H4 (cell line): Measurements from ENCODE around the gene ZBTB43. TPM values are rescaled to one million over a fixed set of nuclear protein-coding genes. Genes with fewer than 3 reads are reported as not detected.

Experiments
- DNase-seq: peaks from one replicate; pipeline ENCODE4 v3.0.0-alpha.2; 2015; ENCODE audit warnings: low spot score
- total RNA-seq: library from RNA; depleted of rRNA; stranded (reverse); fragments of >200 nt; shearing (Covaris generic); gene quantifications from 2 replicates; pipeline ENCODE4 v1.2.3, GENCODE V29; 2014

Gene ZBTB43
- total RNA-seq, 1 experiment from 2014 or later, result 4.7 TPM

DNA sequence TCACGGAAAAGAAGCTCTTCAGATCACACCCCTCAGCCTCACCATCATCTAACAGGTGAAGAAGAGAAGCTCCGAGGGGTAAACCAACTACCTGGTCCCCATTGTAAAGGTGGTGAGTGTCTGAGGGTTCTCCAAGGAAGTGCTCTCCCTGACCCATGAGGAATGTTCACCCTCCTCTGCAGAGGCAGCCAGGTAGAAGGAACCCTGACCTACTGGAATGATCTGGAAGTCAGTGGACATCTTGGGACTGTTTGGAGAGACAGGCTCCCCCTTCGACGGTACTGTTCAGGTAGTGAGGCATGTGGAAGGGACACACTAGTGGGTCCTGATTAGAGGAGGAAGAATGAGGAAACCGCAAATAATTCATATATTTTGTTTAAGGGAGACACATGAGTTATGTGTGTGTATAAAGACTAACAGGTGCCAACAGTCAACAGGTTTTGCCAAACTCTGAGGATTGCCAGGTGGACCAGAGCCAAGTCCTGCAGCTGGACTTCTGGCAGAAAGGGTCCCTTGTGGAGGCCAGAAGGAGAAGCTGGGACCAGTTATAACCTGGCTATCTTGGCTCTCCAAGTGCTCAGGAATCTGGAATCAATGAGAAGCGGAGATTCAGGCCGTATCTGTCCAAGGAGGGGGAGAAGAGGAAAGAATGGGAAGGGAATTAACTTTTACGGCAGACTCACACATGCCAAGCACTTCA lies 52.6 kb downstream of the ZBTB43 start:
- DNase-seq, result no peak

DNA sequence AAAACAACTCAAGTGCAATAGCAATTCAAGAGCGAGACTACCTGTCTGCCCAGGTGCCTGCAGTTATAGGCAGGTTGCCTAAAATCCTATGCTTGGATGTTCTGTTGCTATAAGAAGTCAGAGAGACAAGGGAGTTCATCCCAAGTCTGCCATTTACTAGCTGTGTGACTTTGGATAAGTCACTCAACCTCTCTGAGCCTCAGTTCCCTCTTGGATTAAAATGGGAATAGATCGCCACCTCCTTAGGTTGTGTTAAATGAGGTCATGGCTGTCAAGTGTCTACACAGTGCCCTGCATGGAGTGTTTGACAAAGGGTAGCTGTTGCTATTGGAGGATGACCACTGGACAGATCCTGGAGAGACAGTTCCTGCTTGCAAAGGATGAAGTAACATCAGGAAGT lies 54.3 kb downstream of the ZBTB43 start:
- no peak for DNase-seq

GRCh38 chr9:126860077-126860756 lies 55.4 kb downstream of the ZBTB43 start, which contains the start of gene ZBTB34:
Gene ZBTB34, plus strand, starts transcription at chr9:126860639. Its CDS starts 18,761 bp downstream, at chr9:126879400.
- DNase-seq, result peak; percentile 30

GRCh38 chr9:126860757-126861466 lies 56.1 kb downstream of the ZBTB43 start:
- no peak for DNase-seq

GRCh38 chr9:126861707-126862103 lies 56.9 kb downstream of the ZBTB43 start:
- DNase-seq, result no peak

DNA sequence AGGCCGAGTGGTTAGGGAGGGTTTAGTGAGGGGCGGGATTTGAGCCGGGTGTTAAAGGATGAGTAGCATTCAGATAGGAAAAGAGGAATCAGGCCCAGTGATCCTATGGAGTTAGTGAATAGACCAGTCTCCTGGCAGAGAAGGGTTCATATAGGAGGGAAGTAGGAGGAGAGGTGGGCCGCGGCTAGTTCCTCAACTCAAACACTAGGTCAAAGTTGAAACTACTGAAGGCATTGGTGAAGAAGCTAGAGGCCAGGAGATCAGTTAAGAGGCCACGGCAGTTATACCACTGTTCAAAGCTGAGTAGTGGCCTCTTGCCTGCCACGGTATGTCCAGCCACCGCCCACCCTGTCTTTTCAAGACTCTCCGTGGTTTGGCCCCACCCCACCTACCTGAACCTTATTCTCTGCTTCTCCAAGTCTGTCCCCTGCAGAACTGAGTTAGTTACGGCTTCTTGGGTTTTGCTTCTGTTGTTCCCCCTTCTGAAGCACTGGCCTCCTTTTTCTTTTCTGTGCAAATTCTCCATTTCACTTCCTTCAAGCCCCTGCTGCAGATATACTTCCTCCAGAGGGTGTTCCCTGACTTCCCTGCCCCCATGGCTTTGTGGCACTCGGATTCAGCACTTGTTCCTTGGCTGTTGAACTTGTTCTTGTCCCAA lies 57.4 kb downstream of the ZBTB43 start:
- no peak for DNase-seq

DNA sequence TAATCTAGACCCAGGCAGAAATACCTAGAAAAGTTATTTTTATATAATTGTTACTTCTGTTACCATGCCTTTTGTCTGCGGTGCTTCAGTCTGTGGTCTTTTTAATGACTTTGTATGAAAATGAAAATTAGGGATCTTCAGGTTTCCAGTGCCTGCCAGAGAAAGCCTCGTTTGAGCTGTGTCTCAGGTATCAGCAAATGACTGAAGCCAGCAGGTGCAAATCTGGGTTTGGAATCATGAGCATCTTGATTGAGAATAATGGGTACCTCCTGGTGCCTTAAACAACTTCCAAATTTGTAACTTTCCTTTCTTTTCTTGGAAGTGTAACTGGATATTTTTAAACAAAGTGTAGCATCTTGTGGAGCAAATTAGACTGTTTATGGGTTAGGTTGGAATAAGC lies 59.9 kb downstream of the ZBTB43 start:
- no peak for DNase-seq

DNA sequence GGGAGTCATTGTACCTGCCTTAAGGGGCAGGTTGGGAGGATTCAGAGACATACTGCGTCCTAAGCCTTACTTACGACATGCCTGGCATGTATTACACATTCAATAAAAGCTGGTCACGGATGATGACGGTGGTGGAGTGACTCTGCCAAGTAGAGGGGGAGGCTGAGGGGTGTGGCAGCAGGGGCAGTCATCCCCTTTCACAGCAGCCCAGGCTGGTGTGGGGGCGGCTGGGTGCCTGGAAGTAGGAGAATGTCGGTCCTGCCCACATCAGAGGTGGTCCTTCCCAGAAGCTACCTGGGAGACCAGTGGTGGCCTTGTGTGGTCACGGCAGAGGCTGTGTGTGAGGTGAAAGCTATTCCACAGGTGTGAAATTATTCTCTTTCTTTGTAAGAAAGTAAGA lies 64.5 kb downstream of the ZBTB43 start:
- no peak for DNase-seq

- DNase-seq, result no peak
These were observed 67.7 kb downstream of the ZBTB43 start for GRCh38 chr9:126872516-126872915.

- DNase-seq, result no peak
These were observed 69.9 kb downstream of the ZBTB43 start for GRCh38 chr9:126874546-126875314.

DNA sequence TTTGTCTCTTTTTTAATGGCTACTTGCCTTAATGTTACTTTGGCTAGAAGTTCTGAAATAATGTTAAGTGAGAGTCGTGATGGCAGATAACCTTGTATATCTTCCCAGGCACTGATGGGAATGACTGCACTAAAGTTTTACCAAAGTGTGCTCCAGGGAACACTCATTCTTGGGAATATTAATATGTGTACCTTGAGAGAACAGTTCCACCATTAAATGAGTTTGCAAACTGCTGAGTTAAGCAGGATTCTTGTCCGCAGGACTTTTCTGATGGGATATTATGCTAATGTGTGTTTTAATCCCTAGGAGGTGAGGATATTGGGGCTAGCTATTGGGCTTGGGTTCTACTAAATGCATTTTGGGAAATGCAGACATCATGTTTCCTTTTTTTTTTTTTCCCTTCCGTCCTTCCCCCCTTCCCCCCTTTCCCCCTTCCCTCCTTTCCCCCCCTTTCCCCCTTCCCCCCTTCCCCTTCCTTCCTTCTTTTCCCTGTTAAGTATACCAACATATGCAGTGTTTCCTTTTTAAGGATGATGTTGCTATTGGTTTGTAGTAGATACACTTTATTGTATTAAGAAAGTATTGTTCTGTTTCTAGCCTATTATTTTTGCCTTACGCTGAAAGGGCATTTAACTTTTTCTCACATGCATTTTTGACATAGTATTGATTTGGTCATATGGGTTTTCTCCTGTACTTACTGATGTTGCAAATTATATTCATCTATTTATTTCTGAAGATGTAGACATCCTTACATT lies 71.1 kb downstream of the ZBTB43 start:
- DNase-seq, result no peak

- no peak for DNase-seq
These were observed 71.7 kb downstream of the ZBTB43 start for GRCh38 chr9:126876531-126876930.

GRCh38 chr9:126877418-126877817 lies 72.6 kb downstream of the ZBTB43 start:
- DNase-seq, result no peak

DNA sequence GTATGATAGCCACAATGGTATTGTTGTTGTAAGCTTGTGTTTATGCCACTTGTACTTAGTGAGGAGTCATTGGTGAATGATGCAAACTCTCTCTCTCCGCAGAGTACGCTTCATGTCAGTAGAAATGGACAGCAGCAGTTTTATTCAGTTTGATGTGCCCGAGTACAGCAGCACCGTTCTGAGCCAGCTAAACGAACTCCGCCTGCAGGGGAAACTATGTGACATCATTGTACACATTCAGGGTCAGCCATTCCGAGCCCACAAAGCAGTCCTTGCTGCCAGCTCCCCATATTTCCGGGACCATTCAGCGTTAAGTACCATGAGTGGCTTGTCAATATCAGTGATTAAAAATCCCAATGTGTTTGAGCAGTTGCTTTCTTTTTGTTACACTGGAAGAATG lies 74.4 kb downstream of the ZBTB43 start:
- no peak for DNase-seq

DNA sequence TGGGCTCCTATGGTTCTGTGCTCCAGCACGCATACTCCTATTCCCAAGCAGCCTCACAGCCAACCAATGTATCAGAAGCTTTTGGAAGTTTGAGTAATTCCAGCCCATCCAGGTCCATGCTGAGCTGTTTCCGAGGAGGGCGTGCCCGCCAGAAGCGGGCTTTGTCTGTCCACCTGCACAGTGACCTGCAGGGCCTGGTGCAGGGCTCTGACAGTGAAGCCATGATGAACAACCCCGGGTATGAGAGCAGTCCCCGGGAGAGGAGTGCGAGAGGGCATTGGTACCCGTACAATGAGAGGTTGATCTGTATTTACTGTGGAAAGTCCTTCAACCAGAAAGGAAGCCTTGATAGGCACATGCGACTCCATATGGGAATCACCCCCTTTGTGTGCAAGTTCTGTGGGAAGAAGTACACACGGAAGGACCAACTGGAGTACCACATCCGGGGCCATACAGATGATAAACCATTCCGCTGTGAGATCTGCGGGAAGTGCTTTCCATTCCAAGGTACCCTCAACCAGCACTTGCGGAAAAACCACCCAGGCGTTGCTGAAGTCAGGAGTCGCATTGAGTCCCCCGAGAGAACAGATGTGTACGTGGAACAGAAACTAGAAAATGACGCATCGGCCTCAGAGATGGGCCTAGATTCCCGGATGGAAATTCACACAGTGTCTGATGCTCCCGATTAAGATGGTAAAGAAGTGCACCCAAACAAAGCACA lies 75.5 kb downstream of the ZBTB43 start:
- no peak for DNase-seq

DNA sequence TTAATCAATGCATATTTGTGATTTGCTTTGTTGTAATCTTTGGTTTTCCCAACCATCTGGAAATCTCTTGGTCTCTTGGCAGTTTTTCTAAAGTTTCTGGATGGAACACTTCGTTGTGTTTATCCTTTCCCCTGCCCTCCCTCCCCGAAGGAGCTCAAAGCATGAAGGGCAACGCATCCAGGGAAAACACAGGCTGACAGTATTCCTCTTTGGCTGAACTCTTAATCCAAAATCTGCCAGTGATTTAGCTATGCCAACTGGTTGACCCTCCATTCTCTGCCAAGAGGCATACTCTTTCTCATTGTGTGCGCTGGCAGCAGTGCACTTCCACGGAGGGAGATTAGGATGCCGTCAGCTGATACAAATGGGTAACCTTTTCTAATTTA lies 76.1 kb downstream of the ZBTB43 start:
- DNase-seq, result no peak

- no peak for DNase-seq
These were observed 77.9 kb downstream of the ZBTB43 start for GRCh38 chr9:126882746-126883145.

DNA sequence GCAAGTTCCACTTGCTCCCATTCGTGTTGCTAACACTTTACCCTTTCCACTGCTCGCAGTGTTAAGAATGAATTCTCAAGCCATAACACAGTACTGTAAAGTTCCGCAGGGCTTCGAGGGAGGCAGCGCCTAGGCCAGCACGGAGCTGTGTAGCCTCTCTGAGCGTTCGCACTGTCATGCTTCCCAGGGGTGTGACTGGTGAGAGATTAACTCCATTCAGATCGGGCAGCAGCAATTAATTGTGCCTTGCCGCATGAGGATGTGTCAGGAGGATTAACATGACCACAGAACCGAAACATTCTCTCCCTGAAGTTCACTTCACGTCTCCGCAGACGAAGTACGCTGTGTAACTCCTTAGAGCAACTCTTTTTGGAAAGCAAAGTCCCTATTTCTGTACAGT lies 78.8 kb downstream of the ZBTB43 start:
- no peak for DNase-seq

- DNase-seq, result no peak
These were observed 80.3 kb downstream of the ZBTB43 start for GRCh38 chr9:126885131-126885641.
